Spleen (tissue), 11 donors: ENCODE data around the gene RPS14. TPM values are rescaled to one million over a fixed set of nuclear protein-coding genes. Genes with fewer than 3 reads are reported as not detected.

Experiments
- DNase-seq: peaks from one replicate; pipeline ENCODE4 v3.0.0-alpha.2; 2020
- H3K27ac ChIP-seq, 8 donors: fragments of 200-600 bp; sonication (generic) in 7 of 8; 1 replicate in 4 of 8; 2 replicates in 4 of 8; pipeline versions ENCODE4 v1.5.0 to v1.8.0; 2016 to 2021; ENCODE audit warnings: inconsistent platforms in 4 of 8, mild to moderate bottlenecking in 4 of 8, moderate library complexity in 1 of 8
- H3K27me3 ChIP-seq, 7 donors: fragments of 200-600 bp; sonication (generic) in 6 of 7; replicated peaks in 1 of 7; 1 replicate in 4 of 7; 2 replicates in 3 of 7; pipeline versions ENCODE4 v1.5.0 to v1.8.0; 2016 to 2021; ENCODE audit warnings: inconsistent platforms in 3 of 7, mild to moderate bottlenecking in 1 of 7
- H3K36me3 ChIP-seq, 6 donors: fragments of 200-600 bp; sonication (generic) in 5 of 6; 1 replicate in 4 of 6; 2 replicates in 2 of 6; pipeline versions ENCODE4 v1.5.0 to v1.8.0; 2016 to 2021; ENCODE audit warnings: inconsistent platforms in 2 of 6
- H3K4me1 ChIP-seq, 6 donors: fragments of 200-600 bp; sonication (generic) in 5 of 6; 1 replicate in 3 of 6; 2 replicates in 3 of 6; pipeline versions ENCODE4 v1.5.0 to v1.8.0; 2016 to 2021; ENCODE audit warnings: inconsistent platforms in 3 of 6
- H3K4me3 ChIP-seq, 8 donors: fragments of 200-600 bp; sonication (generic) in 7 of 8; 1 replicate in 4 of 8; 2 replicates in 4 of 8; pipeline versions ENCODE4 v1.5.0 to v1.8.0; 2016 to 2021; ENCODE audit warnings: inconsistent platforms in 4 of 8, mild to moderate bottlenecking in 4 of 8, moderate library complexity in 2 of 8
- H3K9me3 ChIP-seq, 8 donors: fragments of 200-600 bp; sonication (generic) in 7 of 8; 1 replicate in 4 of 8; 2 replicates in 4 of 8; pipeline versions ENCODE4 v1.5.0 to v1.8.0; 2016 to 2021; ENCODE audit warnings: inconsistent platforms in 4 of 8
- CTCF ChIP-seq, 11 experiments: fragments of 200-600 bp in 7 of 11; fragments of 450-650 bp in 4 of 11; sonication (generic) in 4 of 11; IDR thresholded peaks in 8 of 11; conservative IDR thresholded peaks in 3 of 11; 1 replicate in 7 of 11; 2 replicates in 4 of 11; pipeline versions ENCODE4 v1.4.0 to v1.8.0; 2016 to 2021; ENCODE audit warnings: antibody characterized with exemption in 11 of 11, inconsistent platforms in 4 of 11, mild to moderate bottlenecking in 1 of 11
- POLR2A ChIP-seq, 3 donors: fragments of 450-650 bp; IDR thresholded peaks; one replicate each; pipeline ENCODE4 v1.5.1; 2017; ENCODE audit warnings: antibody characterized with exemption in 3 of 3, mild to moderate bottlenecking in 1 of 3
- POLR2AphosphoS5 ChIP-seq, 3 donors: sonication (generic); formaldehyde crosslinking; IDR thresholded peaks; one replicate each; pipeline ENCODE4 v1.5.1; 2017; ENCODE audit warnings: antibody characterized with exemption in 3 of 3
- WGBS, 5 donors: extraction: QIAGEN DNeasy Blood & Tissue Kit in 3 of 5; methylation state at CpG; one replicate each; pipeline versions ENCODE4 v1.1.5 to v1.1.7; 2013 to 2018; 5-methylcytosine and 5-hydroxymethylcytosine counted together
- intact Hi-C: fragments of 100-400 bp; cut with DNase I; formaldehyde crosslinking; loops from one replicate; pipeline ENCODE4 v1.15.0; 2023; ENCODE audit warnings: low total_unique reads
- polyA plus RNA-seq, 3 donors: library from polyadenylated mRNA; stranded (reverse); fragments of 200-250 nt; gene quantifications; one replicate each; pipeline ENCODE4 v1.2.1, GENCODE V29; 2013
- total RNA-seq, 7 donors: library from RNA; depleted of rRNA in 3 of 7; stranded (reverse); fragments of >200 nt in 3 of 7; fragmentation: NEBNext Ultra II Directional in 4 of 7; extraction: Animal tissue kit (Norgen Biotek cat#: 25700) in 4 of 7; gene quantifications; one replicate each; pipeline versions ENCODE4 v1.1.0 to v1.2.1, GENCODE V29; 2016 to 2021
- donor health status: healthy with polysubstance abuse.
- donor health status: DM: no; HTN: no; CAD: no; lungs with moderate emphysema.
- donor health status: DM: no; HTN: no; CAD: no.
- donor health status: Bipolar disorder and iron deficiency.
- donor health status: healthy.
- donor health status: DM: no; HTN: no; CAD: no.
- donor health status: DM: yes; HTN: yes; CAD: no.

RPS14 gene
- total and polyA plus RNA-seq, 10 donors, result 1,801 to 8,400 (median 2,426) TPM

GRCh38 chr5:150395688-150395975, 53.9 kb downstream of the RPS14 start:
- no peaks in the 10 kb centered on the region for H3K9me3 ChIP-seq
- H3K27me3 ChIP-seq, result no peaks in the 10 kb centered on the region
- TF ChIP-seq POLR2A (IDR thresholded peaks at IDR 0.05) (no peak), CTCF (IDR thresholded peaks at IDR 0.05 in 8 of 11, conservative IDR thresholded peaks at IDR 0.05 in 3 of 11) (no peak), POLR2AphosphoS5 (IDR thresholded peaks at IDR 0.05) (no peak)
- peaks cover 0 to 19% (median 2%) of the 10 kb centered on the region in 6 donors for H3K4me1 ChIP-seq
- intact Hi-C loops, result no loop called here
- H3K4me3 ChIP-seq, result no peak overlapping the region
- 75 to 93% (median 90%) methylated on average over 2 of the region's 2 CpGs for WGBS, 5 donors
- H3K27ac ChIP-seq, result no peak overlapping the region
- peaks cover 0 to 100% (median 90%) of the 10 kb centered on the region in 6 donors for H3K36me3 ChIP-seq
- DNase-seq, result no peak

- WGBS, 5 donors, result 80 to 88% (median 86%) methylated on average over 12 to 13 of the region's 13 CpGs
- intact Hi-C loops, result no loop called here
Observed at GRCh38 chr5:150394912-150395687, 54.4 kb downstream of the RPS14 start.

GRCh38 chr5:150394131-150394530, 55.4 kb downstream of the RPS14 start:
- H3K9me3 ChIP-seq, result no peaks in the 10 kb centered on the region
- TF ChIP-seq CTCF (IDR thresholded peaks at IDR 0.05 in 8 of 11, conservative IDR thresholded peaks at IDR 0.05 in 3 of 11) (no peak), POLR2AphosphoS5 (IDR thresholded peaks at IDR 0.05) (no peak)
- intact Hi-C loops, result no loop called here

More at GRCh38 chr5:150394912-150395687, 54.4 kb downstream of the RPS14 start:
- peaks cover 0 to 100% (median 90%) of the 10 kb centered on the region in 6 donors for H3K36me3 ChIP-seq
- H3K4me1 ChIP-seq, result peaks cover 0 to 13% (median 0%) of the 10 kb centered on the region in 6 donors
- no peaks in the 10 kb centered on the region for H3K27me3 ChIP-seq
- H3K9me3 ChIP-seq, result no peaks in the 10 kb centered on the region
- no peak overlapping the region for H3K4me3 ChIP-seq
- H3K27ac ChIP-seq, result no peak overlapping the region
- no peak for DNase-seq
- TF ChIP-seq POLR2A (IDR thresholded peaks at IDR 0.05), result no peak
- peak in 2 of 3 donors; percentile 8 to 65 for TF ChIP-seq POLR2AphosphoS5 (IDR thresholded peaks at IDR 0.05)
- TF ChIP-seq CTCF (IDR thresholded peaks at IDR 0.05 in 8 of 11, conservative IDR thresholded peaks at IDR 0.05 in 3 of 11), result no peak

GRCh38 chr5:150393096-150393645, 56.4 kb downstream of the RPS14 start:
- TF ChIP-seq POLR2A (IDR thresholded peaks at IDR 0.05), result no peak
- Histone ChIP-seq H3K4me1 (no peaks in the 10 kb centered on the region), H3K27me3 (no peaks in the 10 kb centered on the region), H3K27ac (no peak overlapping the region), H3K4me3 (no peak overlapping the region), H3K36me3 (peaks cover 4 to 100% (median 91%) of the 10 kb centered on the region in 6 donors), H3K9me3 (no peaks in the 10 kb centered on the region)
- 87 to 93% (median 91%) methylated on average over 3 of the region's 3 CpGs for whole genome bisulfite sequencing, 5 donors
- no peak for DNase-seq
- intact Hi-C loops, result no loop called here

More at GRCh38 chr5:150394131-150394530, 55.4 kb downstream of the RPS14 start:
- peaks cover 0 to 4% (median 0%) of the 10 kb centered on the region in 6 donors for H3K4me1 ChIP-seq
- H3K4me3 ChIP-seq, result no peak overlapping the region
- H3K36me3 ChIP-seq, result peaks cover 4 to 100% (median 93%) of the 10 kb centered on the region in 6 donors
- H3K27ac ChIP-seq, result peak overlapping the region in 1 of 8 donors; percentile 14
- WGBS, 5 donors, result 68 to 79% (median 76%) methylated on average over 3 of the region's 3 CpGs
- no peak for DNase-seq
- H3K27me3 ChIP-seq, result no peaks in the 10 kb centered on the region
